ENCODE data around the gene NCK2. TPM values are rescaled to one million over a fixed set of nuclear protein-coding genes. Genes with fewer than 3 reads are reported as not detected.
"Not testable (repeated sequence)": the region's sequence is repeated elsewhere in the genome, so short reads cannot be mapped to it uniquely, and the experiment has no call there.

NCK2 gene
- total RNA-seq, 1 experiment from 2014 or later: 49.2 TPM

DNA sequence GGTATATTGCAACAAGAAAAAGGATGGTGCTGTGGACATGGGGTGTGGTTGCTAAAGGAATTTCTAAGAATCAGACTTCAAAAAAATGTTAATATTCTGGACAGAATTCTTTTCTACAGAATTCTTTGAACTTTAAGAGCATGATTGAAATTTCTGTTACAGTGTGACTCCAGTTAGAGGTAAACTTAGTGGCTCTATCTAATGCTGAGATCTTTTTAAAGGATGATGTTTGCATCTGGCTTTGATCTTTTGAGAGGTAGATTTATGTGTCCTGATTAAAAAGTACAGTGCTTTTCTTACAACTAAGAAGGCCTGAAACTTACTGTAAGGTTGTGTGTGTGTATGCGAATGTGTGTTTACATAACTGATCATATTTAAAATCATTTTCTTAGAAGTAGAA lies 25.4 kb downstream of the NCK2 start:
- H3K4me1 Mint-ChIP-seq: peaks cover 53 to 64% of the 10 kb centered on the region in 2 experiments
- no peak overlapping the region for H3K27ac Mint-ChIP-seq

GRCh38 chr2:105771291-105771690 lies 26.6 kb downstream of the NCK2 start:
- not testable (repeated sequence) for H2BK20ac ChIP-seq (ENCODE audit: low read depth, low read length, poor library complexity, severe bottlenecking); H3K23me2 ChIP-seq (ENCODE audit: insufficient read length, low read depth, low read length, poor library complexity, severe bottlenecking); H3K14ac ChIP-seq (ENCODE audit: insufficient read depth, low read length); H3K9me3 Mint-ChIP-seq; H3K9me3 ChIP-seq (ENCODE audit: control insufficient read depth, low read depth, low read length); H2AFZ ChIP-seq (ENCODE audit: low read length); H3K18ac ChIP-seq (ENCODE audit: insufficient read length, low read depth, low read length); DNase-seq; H4K5ac ChIP-seq (ENCODE audit: insufficient read length, low read depth, low read length); H2BK120ac ChIP-seq (ENCODE audit: low read depth, low read length, poor library complexity, severe bottlenecking); H4K91ac ChIP-seq (ENCODE audit: insufficient read length, low read depth, low read length); H3T11ph ChIP-seq (ENCODE audit: low read length); H4K8ac ChIP-seq (replicated peaks; ENCODE audit: insufficient read length, low read depth, low read length); H3K4me1 ChIP-seq (ENCODE audit: insufficient read depth, low read length); H3K4me3 Mint-ChIP-seq; H2AK5ac ChIP-seq (ENCODE audit: insufficient read length, low read length); H3K27ac ChIP-seq (ENCODE audit: insufficient read length, low read depth, low read length); H2BK12ac ChIP-seq (ENCODE audit: insufficient read length, low read depth, low read length); H3K4me2 ChIP-seq (ENCODE audit: insufficient read depth, insufficient read length, low read length); H3K27me3 ChIP-seq (ENCODE audit: insufficient read depth, low read length); H2BK15ac ChIP-seq (ENCODE audit: low read depth, low read length); H3K56ac ChIP-seq (ENCODE audit: insufficient read length, low read depth, low read length); H3K23ac ChIP-seq (ENCODE audit: insufficient read length, low read depth, low read length); H3K27ac Mint-ChIP-seq; H3K27me3 Mint-ChIP-seq (ENCODE audit: low read depth); H3K4ac ChIP-seq (ENCODE audit: low read depth, low read length); H2BK5ac ChIP-seq (ENCODE audit: insufficient read length, low read length); H4K20me1 ChIP-seq (ENCODE audit: control insufficient read depth, insufficient read depth, insufficient read length); H3K9ac ChIP-seq (ENCODE audit: extremely low read depth, insufficient read length, low read length)
- peaks cover 2 to 14% (median 7%) of the 10 kb centered on the region in 3 experiments; a peak in 5 of 7 replicates for H3K36me3 Mint-ChIP-seq (ENCODE audit: insufficient read depth in 1 of 3, low read depth in 3 of 3)
- peaks cover 62 to 71% of the 10 kb centered on the region in 2 experiments for H3K4me1 Mint-ChIP-seq
- WGBS (ENCODE audit: extremely low coverage, insufficient read length, low lambda C conversion rate): no CpG with 5 or more reads among the region's 7 CpGs
- Histone ChIP-seq H3K79me2 (ENCODE audit: insufficient read depth, low read length) (peaks cover 26% of the 10 kb centered on the region; the same call in 1 of the 2 replicates), H3K79me1 (ENCODE audit: insufficient read depth, low read depth, low read length, poor library complexity, severe bottlenecking) (peaks cover 17% of the 10 kb centered on the region)

More for the DNA sequence above, 25.4 kb downstream of the NCK2 start:
- Histone ChIP-seq H3K9me3 (ENCODE audit: control insufficient read depth, low read depth, low read length) (no peaks in the 10 kb centered on the region), H4K8ac (replicated peaks; ENCODE audit: insufficient read length, low read depth, low read length) (no peak overlapping the region), H2BK20ac (ENCODE audit: low read depth, low read length, poor library complexity, severe bottlenecking) (no peak overlapping the region), H3K27ac (ENCODE audit: insufficient read length, low read depth, low read length) (no peak overlapping the region), H4K91ac (ENCODE audit: insufficient read length, low read depth, low read length) (no peak overlapping the region), H3K79me2 (ENCODE audit: insufficient read depth, low read length) (peaks cover 28% of the 10 kb centered on the region; the same call in 1 of the 2 replicates), H2BK15ac (ENCODE audit: low read depth, low read length) (no peak overlapping the region), H2BK120ac (ENCODE audit: low read depth, low read length, poor library complexity, severe bottlenecking) (no peak overlapping the region), H3K27me3 (ENCODE audit: insufficient read depth, low read length) (no peaks in the 10 kb centered on the region), H3K4me1 (ENCODE audit: insufficient read depth, low read length) (no peaks in the 10 kb centered on the region), H2AK5ac (ENCODE audit: insufficient read length, low read length) (no peak overlapping the region), H2BK5ac (ENCODE audit: insufficient read length, low read length) (no peak overlapping the region), H3K18ac (ENCODE audit: insufficient read length, low read depth, low read length) (no peak overlapping the region), H3K56ac (ENCODE audit: insufficient read length, low read depth, low read length) (no peak overlapping the region), H4K20me1 (ENCODE audit: control insufficient read depth, insufficient read depth, insufficient read length) (no peaks in the 10 kb centered on the region), H3K14ac (ENCODE audit: insufficient read depth, low read length) (no peak overlapping the region), H3K9ac (ENCODE audit: extremely low read depth, insufficient read length, low read length) (no peak overlapping the region), H3K23me2 (ENCODE audit: insufficient read length, low read depth, low read length, poor library complexity, severe bottlenecking) (no peaks in the 10 kb centered on the region), H3K4ac (ENCODE audit: low read depth, low read length) (no peak overlapping the region), H3T11ph (ENCODE audit: low read length) (no peak overlapping the region), H4K5ac (ENCODE audit: insufficient read length, low read depth, low read length) (no peak overlapping the region), H2BK12ac (ENCODE audit: insufficient read length, low read depth, low read length) (no peak overlapping the region), H3K4me2 (ENCODE audit: insufficient read depth, insufficient read length, low read length) (no peak overlapping the region), H3K23ac (ENCODE audit: insufficient read length, low read depth, low read length) (no peak overlapping the region), H2AFZ (ENCODE audit: low read length) (no peak overlapping the region), H3K79me1 (ENCODE audit: insufficient read depth, low read depth, low read length, poor library complexity, severe bottlenecking) (peaks cover 19% of the 10 kb centered on the region)
- H3K9me3 Mint-ChIP-seq: no peaks in the 10 kb centered on the region
- peaks cover 2 to 14% (median 7%) of the 10 kb centered on the region in 3 experiments; a peak in 5 of 7 replicates for H3K36me3 Mint-ChIP-seq (ENCODE audit: insufficient read depth in 1 of 3, low read depth in 3 of 3)
- no peaks in the 10 kb centered on the region for H3K27me3 Mint-ChIP-seq (ENCODE audit: low read depth)
- no peak for TF ChIP-seq CTCF (conservative IDR thresholded peaks at IDR 0.05)
- WGBS (ENCODE audit: extremely low coverage, insufficient read length, low lambda C conversion rate): no CpG with 5 or more reads among the region's 1 CpG
- no peak for DNase-seq
- H3K4me3 Mint-ChIP-seq: no peak overlapping the region
